DOHH2 (cell line): ENCODE results near the gene EOLA2.
"Not testable (repeated sequence)": the region's sequence is repeated elsewhere in the genome, so short reads cannot be mapped to it uniquely, and the experiment has no call there.

Experiments
- EZH2phosphoT487 ChIP-seq: fragments of 200-600 bp; sonication (generic); IDR thresholded peaks from 2 replicates; pipeline ENCODE4 v1.6.1; 2017; ENCODE audit warnings: borderline replicate concordance, mild to moderate bottlenecking, antibody characterized with exemption, low read length, moderate library complexity, mixed read lengths
- TF ChIP-seq, protein P1 (sequence below): fragments of 200-600 bp; sonication (generic); IDR thresholded peaks from one replicate; pipeline ENCODE4 v1.5.1; 2014; ENCODE audit warnings: antibody characterized with exemption, mild to moderate bottlenecking, low read depth, low read length; ENCODE audit not compliant: poor library complexity, severe bottlenecking

DNA sequence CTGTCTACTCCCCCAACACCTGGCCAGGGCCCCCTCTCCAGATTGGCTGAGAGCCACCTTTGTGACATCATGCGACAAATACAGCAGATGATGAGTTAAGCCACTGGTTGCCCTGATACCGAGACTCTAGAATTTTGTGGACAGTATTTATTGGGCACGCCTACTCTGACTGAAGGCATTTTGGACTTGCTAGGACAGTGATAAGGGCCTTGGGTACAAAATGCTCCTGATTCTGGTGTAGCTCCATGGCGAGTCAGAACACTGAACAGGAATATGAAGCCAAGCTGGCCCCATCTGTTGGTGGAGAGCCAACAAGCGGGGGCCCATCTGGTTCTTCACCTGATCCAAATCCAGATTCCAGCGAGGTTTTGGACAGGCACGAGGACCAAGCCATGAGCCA, 8.9 kb downstream of the EOLA2 start, which contains the start of gene HSFX4:
- TF ChIP-seq, protein P1, sequence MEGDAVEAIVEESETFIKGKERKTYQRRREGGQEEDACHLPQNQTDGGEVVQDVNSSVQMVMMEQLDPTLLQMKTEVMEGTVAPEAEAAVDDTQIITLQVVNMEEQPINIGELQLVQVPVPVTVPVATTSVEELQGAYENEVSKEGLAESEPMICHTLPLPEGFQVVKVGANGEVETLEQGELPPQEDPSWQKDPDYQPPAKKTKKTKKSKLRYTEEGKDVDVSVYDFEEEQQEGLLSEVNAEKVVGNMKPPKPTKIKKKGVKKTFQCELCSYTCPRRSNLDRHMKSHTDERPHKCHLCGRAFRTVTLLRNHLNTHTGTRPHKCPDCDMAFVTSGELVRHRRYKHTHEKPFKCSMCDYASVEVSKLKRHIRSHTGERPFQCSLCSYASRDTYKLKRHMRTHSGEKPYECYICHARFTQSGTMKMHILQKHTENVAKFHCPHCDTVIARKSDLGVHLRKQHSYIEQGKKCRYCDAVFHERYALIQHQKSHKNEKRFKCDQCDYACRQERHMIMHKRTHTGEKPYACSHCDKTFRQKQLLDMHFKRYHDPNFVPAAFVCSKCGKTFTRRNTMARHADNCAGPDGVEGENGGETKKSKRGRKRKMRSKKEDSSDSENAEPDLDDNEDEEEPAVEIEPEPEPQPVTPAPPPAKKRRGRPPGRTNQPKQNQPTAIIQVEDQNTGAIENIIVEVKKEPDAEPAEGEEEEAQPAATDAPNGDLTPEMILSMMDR = not testable (repeated sequence)
- TF ChIP-seq EZH2phosphoT487 = not testable (repeated sequence)
